Fibroblast of skin of right biceps (primary cell): ENCODE measurements around the gene TTC9.
"Not testable (repeated sequence)": the region's sequence is repeated elsewhere in the genome, so short reads cannot be mapped to it uniquely, and the experiment has no call there.

Experiments
- DNase-seq: peaks from one replicate; pipeline ENCODE4 v3.0.0-alpha.2; 2013

Gene TTC9

GRCh38 chr14:70685474-70686197 lies 43.9 kb downstream of the TTC9 start:
- DNase-seq: no peak

GRCh38 chr14:70692210-70692609 lies 50.5 kb downstream of the TTC9 start:
- no peak for DNase-seq

- no peak for DNase-seq
Measured at GRCh38 chr14:70696026-70696425, 54.3 kb downstream of the TTC9 start.

- no peak for DNase-seq
Measured at GRCh38 chr14:70697701-70698100, 56.0 kb downstream of the TTC9 start.

GRCh38 chr14:70698288-70698687 lies 56.6 kb downstream of the TTC9 start:
- DNase-seq: peak; percentile 12

GRCh38 chr14:70699646-70700045 lies 57.9 kb downstream of the TTC9 start:
- no peak for DNase-seq

DNA sequence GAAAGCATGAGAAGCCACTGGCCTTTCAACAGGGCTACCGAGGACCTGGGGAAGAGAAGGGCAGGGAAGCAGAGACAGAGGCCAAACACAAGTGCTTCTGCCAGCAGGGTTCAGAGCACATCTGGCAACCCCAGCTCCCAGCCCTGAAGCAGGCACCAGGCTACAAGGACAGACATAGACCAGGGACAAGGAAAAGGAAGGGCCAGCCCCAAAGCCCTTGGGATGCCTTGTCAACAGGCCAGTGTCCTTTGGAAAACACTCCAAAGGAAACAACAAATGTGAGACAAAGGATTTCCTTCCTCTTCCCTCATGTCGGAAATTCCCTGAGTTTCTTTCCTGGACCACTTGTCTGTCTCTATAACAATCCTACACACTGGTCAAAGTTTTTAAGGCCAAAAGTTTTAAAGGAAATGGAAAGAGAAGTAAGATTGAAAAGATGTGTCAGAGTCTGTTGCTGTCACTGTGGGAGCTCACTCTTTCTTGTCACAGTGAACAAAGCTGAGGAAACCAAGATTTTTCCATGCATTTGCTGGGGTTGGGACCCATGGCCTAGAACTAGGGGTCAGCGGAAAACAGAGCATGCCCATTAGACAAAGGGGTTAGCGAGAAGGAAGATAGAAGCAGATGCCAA lies 59.4 kb downstream of the TTC9 start:
- DNase-seq: no peak

DNA sequence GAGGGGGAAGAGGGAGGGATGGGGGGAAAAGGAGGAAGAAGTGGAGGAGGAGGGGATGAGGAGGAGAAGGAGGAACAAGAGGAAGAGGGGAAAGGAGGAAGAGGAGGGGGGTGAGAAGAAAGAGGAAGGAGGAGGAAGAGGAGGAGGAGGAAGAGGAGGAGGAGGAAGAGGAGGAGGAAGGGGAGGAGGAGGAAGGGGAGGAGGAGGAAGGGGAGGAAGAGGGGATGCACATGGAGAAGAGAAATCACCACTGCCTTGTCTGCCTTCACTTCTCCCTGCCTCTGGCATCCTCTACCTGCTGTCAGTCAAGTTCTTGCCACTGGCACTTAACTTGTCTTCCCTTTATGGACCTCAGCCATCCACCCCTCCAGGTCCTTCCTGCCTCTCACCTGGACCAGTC lies 59.9 kb downstream of the TTC9 start:
- no peak for DNase-seq

GRCh38 chr14:70702161-70702560 lies 60.4 kb downstream of the TTC9 start:
- no peak for DNase-seq

- not testable (repeated sequence) for DNase-seq
Measured at GRCh38 chr14:70703621-70704168, 62.0 kb downstream of the TTC9 start.

- no peak for DNase-seq
Measured at GRCh38 chr14:70704960-70705359, 63.2 kb downstream of the TTC9 start.

DNA sequence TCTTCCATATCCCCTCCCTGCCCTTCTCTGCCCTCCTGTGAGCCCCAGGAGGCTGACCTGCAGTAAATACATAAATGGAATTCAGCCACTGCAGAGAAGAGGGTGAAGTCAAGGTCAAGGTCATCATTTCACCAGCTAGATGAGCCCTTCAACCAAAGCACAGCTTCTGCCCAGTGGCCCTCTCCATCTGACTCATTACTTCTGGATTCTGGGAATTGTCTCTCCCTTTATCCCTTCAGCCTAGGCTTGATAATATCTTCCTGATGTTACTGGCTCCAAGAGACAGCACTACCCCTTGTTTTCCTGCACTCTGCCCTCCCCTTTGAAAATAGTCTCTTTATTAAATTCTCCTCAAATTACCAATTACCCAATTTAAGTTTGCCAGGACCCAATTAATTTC lies 64.5 kb downstream of the TTC9 start:
- no peak for DNase-seq

- DNase-seq: peak; percentile 66
Measured at GRCh38 chr14:70707138-70708038, 65.7 kb downstream of the TTC9 start.

DNA sequence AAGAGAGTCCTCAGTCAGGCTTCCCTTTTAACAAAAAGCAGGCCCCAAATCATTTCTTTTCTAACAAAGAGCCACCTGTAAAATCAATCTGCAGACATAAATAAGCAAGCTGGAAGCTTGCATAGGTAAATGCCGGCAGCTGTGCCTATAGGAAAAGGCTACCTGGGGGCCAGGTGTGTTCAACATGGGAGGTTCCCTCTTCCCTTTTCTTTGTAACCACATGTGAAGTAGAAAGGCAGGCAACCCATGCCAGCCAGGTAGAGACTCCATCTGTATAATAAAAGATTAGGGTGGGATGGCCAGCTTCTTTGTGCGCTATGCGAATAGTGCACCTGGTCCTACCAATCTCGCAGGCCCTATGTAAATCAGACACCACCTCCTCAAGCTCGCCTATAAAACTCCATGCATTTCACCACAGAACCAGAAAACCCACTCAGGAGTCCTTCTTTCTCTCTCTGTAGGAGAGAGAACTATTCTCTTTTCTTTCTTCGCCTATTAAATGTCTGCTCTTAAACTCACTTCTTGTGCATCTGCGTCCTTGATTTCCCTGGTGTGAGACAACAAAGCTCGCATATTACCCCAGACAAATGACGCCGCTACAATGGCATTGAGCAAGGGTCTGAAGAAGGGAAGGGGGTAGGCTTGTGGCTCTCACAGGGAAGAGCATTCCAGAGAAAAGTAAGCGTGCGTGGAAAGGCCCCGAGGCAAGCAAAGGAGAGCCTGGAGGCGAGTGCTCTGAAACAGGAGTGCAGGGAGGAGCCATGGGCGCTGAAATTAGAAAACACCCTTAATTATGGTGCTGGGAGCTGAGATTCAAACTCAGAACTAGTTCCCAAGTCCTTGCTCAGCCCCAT lies 67.2 kb downstream of the TTC9 start:
- no peak for DNase-seq

DNA sequence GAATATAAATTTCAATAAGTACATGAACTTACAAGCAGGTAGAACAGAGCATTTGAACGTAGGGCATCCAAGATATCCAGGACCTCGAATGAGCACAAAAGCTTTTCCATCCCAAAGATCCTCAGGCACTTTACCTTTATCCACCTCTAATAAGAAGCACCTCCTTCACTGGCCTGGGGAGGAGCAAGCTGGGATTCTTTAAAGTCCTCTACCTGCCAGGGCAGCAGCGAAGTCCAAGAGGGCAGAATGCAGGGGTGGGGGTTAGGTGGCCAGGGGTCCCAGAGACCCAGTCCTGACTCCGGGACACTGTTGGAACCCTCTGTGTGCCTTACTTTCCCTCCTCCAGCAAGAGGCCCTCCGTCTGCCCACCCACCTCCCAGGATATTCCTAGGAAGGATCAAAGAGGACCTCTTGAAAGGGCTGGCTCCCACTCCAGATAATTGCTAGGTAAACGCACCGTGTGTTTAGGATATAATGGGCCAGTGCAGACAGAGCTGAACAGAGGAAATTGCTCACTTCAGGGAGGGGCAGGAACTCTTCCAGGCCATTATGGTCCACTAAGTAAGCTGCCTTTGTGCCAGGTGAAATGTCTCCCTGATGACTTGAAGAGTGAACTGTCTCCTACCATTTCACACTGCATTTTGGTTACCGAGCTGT lies 68.1 kb downstream of the TTC9 start:
- no peak for DNase-seq

DNA sequence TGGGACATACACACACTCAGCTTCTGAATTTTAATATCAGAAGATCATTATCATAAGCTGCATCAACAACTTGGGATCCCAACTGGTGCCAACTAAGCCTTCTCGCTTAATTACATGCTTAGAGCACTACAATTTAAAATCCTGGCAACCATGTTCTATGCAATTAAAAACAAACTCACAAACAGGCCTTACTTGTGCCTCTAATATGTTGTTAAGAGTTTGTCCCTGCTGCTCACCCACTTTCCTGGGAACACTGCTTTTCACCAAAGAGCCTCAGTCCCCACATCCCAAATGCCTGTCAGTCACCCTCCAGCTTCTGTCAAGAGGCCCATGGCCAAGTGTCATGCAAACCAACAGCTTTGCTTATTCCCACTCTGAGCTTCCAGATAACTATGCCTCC lies 69.7 kb downstream of the TTC9 start:
- DNase-seq: no peak

GRCh38 chr14:70713096-70713495 lies 71.4 kb downstream of the TTC9 start:
- DNase-seq: no peak

GRCh38 chr14:70713511-70713916 lies 71.8 kb downstream of the TTC9 start:
- no peak for DNase-seq

- peak; percentile 59 for DNase-seq
Measured at GRCh38 chr14:70714055-70714550, 72.4 kb downstream of the TTC9 start.

GRCh38 chr14:70716483-70716882 lies 74.8 kb downstream of the TTC9 start:
- no peak for DNase-seq

- no peak for DNase-seq
Measured at GRCh38 chr14:70716958-70717357, 75.2 kb downstream of the TTC9 start.
